ENCODE data around the gene SCYL1.
A peak's percentile ranks its signal among the peaks of the same experiment; 100 is the strongest.

SCYL1 gene

GRCh38 chr11:65524741-65525545, at the start of gene SCYL1:
SCYL1 (plus strand) TSS chr11:65525083; CDS start chr11:65525154, 71 bp downstream.
- DNase-seq (ENCODE audit: low read depth): peak; percentile 64

DNA sequence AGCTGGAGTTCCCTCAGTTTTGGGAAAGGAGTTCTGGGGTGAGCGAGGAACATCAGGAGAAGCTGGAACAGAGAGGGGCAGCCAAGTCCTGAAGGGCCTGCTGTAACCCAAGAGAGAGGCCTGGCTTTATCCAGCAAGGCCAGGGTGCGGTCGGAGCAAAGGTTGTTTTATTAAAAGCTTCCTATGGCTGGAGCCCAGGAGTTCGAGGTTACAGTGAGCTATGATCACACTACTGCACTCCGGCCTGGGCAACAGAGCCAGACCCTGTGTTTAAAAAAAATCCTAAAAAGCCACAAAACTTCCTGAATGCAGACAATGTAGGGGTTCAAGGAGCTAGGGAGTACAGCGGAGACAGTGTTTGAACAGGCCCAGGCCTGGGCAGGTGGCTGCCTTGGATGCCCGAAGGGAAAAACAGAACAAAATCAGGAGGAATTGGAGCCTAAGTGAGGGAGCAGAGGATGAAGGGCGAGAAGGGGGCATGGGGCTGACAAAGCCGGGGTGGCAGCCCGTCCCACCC, 48.2 kb upstream of the SCYL1 start:
- no peak for DNase-seq (ENCODE audit: low read depth)

DNA sequence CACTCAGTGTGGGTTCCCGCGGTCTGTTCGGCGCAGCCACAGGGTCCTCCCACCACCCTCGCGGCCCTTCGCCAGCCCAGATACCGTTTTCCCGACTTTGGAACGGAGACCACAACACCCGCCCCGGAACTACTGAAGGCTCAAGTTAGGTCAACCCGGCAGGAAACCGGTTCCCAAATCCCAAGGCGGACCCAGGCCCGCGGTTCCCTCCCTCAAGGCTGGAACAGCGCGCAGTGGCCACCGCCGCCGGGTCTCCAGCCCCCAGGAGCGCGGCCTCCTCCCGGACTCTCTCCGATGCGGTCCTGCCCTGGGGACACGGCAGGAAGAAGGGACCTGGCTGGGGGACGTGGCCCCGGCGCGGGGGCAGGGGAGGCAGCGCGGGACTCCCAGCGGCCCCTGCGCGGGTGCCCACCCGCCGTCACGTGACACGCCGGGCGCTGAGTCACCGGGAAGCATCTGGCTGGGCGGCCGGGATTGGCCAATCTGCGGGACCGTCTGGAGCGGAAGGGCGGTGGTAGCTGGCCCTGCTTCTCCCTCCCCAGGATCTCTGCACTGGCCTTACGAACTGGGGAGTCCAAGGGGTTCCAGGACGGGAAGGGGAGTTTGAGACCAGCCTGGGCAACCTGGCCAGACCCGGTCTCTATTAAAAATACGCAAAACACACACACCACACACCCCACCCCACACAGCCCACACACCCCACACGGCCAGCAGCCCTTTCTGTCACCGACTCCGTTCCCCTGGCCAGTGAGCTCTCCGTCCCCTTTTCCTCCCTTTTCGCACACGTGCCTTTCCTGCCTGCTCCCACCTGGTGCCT, 47.5 kb upstream of the SCYL1 start:
- DNase-seq (ENCODE audit: low read depth): peak; percentile 95

- DNase-seq (ENCODE audit: low read depth): no peak
Observed at GRCh38 chr11:65478388-65479183, 46.3 kb upstream of the SCYL1 start.

GRCh38 chr11:65479184-65480145, 45.4 kb upstream of the SCYL1 start:
- DNase-seq (ENCODE audit: low read depth): peak; percentile 99

- no peak for DNase-seq (ENCODE audit: low read depth)
Observed at GRCh38 chr11:65482306-65482850, 42.5 kb upstream of the SCYL1 start.

DNA sequence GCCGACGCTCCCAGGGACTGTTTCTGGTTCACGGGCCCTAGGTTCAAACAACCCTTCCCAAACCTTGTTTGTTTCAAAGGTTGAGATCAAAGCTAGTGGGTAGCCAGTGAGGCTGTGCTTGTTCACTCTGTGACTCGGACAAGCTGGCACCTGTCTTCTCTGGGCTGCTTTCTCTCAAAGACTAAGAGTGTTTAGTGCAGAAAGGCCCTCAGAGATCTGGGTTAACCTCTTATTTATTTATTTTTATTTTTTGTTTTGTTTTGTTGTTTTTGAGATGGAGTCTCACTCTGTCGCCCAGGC, 39.0 kb upstream of the SCYL1 start:
- no peak for DNase-seq (ENCODE audit: low read depth)

DNA sequence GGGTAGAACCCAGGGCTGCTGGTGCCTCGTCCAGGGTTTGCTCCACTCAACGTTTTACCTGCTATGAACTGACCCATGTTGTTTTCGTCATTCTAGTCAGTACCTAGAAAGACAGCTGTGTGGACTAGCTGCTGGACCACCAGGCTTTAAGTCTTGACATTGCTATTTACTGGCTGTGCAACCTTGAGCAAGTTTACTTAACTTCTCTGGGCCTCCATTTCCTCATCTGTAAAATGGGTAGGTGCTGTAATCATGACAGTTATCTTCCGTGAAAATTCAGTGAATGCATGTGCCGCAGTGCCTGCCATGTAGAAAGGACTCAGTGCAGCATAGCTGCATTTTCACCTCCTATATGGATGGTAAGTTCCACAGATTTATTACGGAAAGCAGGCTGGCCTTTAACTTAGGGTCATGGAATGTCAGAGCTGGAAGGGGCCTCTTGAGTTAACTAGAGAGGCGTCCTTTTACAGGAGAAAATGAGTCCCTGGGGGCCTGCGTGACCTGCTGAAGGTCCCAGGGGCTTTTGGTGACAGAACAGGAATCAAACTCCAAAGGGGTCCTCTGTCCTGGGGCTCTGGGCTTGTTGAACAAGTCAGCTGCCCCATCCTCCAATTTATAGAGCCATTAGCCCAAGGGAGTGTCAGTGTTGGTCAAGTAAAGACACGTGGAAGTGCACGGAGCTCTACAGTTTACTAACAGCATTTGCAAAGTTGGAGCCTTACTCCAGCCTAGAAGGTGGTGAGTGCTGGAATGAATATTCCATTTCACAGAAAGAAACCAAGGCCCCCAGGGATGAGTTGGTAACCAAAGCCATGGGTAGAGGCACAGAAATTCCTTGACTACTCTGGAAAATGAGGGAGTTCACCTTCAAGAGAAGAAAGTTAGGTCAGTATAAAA, 38.1 kb upstream of the SCYL1 start:
- no peak for DNase-seq (ENCODE audit: low read depth)

DNA sequence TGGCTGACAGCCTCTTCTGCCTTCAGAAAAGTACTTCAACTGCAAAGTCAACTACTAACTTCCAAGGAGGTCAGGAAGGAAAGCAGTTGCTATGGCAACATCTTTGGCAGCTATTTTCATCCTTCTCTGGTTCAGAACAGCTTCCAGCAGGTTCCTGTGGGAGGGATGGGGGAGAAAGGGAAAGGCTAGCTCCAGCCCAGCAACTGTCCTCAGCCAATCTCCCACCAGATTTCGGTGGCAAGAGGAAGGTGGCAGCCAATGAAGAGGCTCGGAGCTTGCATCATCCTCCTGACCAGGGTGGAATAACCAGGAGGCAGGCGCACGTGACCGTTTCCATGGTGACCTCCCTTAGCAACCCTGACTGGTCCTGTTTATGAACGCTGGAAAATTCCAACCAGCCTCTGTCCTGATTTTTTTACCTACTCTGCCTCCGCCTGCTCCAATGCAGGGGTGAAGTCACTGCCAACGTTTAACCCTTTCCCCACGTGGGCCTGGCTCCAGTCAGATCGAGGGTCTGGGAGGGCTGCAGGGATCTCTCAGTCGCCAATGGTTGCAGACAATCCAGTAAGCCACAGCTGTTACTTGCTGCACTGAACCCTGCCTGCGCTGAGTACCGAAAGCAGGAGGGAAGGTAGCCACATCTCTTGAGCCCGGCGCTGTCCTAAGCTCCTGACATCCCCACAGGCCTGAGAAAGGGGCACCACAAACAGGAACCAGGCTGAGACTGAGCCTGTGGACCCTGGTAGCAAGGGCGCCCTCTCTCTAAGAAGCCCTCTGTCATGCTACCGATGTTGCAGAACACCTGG, 37.2 kb upstream of the SCYL1 start:
- peak; percentile 100 for DNase-seq (ENCODE audit: low read depth)

DNA sequence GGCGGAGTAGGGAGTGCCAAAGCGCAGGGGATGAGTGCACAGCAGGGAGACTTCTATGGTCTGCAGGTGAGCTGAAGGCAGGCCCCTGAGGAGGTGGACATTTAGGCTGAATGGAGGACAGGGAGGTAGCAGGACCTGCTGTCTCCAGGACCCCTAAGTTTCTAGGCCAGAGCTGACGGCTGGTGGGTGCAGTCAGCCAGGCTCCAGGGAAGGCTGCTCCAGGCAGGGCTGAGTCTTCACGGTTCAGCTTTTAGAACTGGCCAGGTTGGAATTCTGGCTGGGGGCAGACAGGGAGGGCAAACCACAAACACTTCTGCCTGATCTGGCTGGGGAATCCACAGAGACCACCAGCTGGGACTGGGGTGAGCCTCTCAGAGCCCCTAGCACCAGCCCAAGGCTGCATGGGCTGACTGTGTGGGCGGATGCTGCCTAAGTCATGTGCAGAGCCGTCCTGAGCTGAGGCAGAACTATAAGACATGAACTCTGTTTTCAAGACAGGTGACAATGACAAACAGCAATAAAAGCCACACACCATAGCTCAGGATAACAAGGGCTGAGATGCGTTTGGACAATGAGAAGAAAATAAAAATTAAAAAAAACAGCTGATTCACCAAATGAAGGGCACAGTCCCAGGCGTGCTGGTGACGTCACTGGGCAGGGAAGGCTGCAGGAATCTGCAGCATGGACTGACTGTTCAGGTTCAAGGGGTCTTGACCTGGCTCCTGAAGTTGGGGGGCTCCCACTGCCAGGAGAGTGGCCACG, 36.4 kb upstream of the SCYL1 start:
- no peak for DNase-seq (ENCODE audit: low read depth)

DNA sequence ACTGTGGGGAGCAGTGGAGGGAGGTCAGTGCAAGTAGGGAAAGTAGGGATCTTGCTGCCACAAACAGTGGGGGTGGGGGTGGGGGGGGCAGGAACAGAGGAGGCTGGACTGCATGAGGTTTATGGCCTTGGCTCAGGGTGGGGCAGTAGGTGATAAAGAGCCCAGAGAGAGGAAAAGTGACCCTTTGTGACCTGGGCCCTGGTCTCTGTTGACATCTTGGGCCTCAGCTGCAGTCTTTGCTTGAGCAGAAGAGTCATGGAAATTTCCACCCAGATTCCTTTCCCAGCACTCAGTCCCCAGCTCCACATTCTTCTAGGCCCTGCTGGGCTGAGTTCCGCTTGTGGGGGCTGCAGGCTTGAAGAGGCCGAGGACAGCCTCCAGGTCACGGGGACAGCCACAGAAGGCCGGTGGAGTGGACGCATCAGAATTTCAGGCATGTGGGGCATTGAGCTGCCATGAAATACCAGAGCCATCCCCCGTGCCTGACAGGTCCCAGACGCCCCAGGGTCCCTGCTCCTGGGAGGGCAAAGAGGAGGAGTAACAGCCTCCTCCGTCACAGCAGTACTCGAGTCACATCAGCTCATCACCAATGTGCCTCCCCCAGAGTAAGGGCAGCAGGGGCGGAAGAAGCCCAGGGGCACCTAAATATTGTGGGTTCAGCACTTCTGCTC, 35.7 kb upstream of the SCYL1 start:
- peak; percentile 93 for DNase-seq (ENCODE audit: low read depth)

DNA sequence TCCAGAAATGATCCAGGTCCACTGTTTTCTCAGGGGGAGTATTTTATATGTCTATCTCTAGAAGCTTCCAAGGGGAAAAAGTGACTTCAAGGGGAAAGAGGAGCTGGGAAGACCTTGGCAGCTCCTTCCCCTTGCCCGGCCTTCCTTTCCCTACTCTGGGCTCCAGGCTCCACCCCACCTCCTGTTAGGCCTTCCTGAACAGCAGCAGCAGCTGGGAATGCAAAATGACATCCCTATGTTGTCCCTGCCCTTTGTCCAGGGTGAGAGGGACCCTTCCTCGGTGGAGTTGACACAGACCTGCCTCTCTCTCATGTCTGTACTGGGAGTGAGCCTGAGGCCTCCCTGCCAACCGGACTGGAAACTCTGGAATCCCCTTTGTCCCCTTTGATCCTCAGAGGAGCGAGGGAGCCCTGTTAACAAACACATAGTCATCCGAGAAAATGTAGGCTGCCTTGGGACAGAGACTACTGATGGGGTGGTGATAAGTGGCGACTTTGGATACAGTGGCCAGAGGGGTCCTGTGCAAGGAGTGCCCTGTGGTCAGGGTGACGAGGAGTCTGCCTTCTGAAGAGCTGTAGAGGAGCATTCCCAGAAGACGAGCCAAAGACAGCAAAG, 35.1 kb upstream of the SCYL1 start:
- DNase-seq (ENCODE audit: low read depth): no peak

- DNase-seq (ENCODE audit: low read depth): no peak
Observed at GRCh38 chr11:65491163-65491465, 33.8 kb upstream of the SCYL1 start.

DNA sequence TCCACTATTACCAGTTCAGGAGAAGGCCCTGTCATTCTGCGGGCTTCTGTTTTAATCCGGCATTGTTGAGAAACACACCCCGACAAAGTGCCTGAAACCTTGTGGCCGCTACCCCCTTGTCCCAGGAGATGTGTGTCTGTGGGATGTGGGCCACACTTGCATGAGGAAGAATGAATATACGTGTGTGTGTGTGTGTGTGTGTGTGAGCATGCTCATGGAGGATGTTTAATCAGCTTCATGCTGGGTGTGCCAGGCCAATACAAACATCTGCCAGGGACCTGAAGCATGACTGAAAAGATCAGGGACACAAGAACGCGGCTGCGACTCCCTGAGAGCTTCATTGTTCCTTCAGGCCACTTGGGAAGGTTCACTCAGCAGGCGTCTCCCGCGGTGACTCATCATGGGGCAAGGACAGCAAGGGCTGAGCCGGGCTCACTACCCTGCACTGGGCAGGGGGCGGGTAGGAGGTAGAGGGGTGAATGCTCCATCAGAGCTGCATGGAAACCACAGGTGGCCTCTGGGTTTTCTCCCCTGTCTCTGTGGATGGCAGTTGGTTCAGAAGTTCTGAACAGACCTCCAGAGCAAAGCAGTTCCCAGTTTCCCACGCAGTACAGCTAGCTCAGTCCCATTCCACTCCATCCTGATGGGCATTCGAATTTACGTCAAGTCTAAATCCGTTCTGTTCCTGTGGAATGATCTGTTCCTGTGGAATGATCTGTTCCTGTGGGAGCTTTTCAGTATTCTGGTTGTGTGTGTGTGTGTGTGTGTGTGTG, 33.1 kb upstream of the SCYL1 start:
- peak; percentile 94 for DNase-seq (ENCODE audit: low read depth)

- no peak for DNase-seq (ENCODE audit: low read depth)
Observed at GRCh38 chr11:65492387-65492636, 32.6 kb upstream of the SCYL1 start.

DNA sequence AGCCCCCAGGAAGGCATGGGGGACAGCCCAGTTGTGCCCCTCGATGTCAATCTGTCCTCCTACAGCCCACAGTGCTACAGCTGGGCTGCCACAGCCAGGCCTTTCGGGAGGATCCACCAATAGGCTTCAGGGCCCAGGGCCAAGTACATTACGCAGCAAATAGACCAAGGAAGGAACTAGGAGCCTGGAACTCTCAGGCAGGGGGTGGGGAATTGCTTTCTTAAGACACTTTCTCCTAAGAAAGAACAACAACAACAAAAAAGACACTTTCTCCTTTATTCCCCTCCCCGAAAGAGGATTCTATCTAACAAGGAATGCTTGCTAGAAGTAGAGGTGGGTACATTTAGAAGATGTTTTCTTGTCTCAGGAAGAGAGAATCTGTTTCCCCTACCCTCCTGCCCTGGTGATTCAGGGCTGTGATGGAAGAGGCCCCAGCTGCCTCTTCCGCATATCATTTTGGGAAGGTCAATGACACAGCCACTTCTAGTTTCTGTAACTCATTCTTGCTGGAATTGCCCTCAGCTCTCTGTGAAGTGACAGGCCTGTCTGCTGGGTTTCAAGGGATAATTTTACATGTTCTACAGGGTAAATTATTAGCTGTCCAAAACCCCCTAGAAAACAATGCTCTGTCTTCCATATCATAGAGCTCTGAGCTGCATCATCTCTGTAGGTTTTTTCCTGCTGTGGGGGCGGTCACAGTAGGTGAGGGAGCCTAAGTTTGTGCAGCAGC, 32.1 kb upstream of the SCYL1 start:
- DNase-seq (ENCODE audit: low read depth): no peak
